Retina (tissue), 1 donor: ENCODE results near the gene LFNG.

Source experiments
- DNase-seq: peaks from one replicate; pipeline ENCODE4 v3.0.0-alpha.2; 2016

LFNG gene

GRCh38 chr7:2504128-2504888, 15.3 kb upstream of the LFNG start:
- DNase-seq, result no peak

DNA sequence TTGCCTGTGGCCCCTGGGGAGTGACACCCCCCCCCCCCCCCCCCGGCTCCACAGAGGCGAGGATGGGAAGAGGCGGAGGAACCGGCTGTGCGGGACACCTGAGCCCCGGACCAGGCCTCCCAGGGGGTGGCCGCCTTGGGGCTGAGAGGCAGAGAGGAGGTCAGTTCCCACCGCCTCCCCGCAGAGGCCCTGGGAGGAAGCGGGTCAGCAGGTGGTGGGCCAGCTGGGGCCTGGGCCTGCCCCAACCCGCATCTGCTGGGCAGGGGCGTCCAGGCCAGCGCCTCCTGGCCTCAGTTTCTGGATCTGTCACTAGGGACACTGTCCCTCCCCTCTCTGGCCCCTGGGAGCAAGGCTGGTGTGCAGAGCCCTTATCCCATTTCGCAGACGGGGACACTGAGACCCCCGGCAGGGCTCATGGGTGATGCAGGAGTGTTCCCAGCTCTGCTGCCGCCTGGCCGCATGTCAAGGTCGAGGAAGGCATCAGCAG, 14.6 kb upstream of the LFNG start:
- peak; percentile 49 for DNase-seq

DNA sequence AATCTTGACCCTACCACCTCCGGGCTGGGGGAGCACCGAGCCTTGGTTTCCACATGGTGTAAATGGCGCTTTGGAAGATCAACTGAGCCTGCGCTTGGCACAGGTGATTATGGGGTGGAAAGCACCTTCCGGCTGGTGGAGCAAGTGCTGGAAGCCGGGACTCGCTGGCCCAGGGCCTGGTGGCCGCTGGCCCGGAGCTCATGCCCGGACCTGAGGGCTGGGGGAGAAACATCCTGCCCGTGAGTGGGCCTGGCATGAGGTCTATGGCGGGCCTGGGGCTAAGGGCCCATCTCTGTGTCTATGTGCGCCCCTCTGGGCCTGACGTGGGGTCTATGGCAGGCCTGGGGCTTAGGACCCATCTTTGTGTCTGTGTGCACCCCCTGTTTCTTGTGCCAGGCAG, 14.2 kb upstream of the LFNG start:
- no peak for DNase-seq

- DNase-seq, result no peak
Observed at GRCh38 chr7:2507208-2507916, 12.2 kb upstream of the LFNG start.

GRCh38 chr7:2507917-2508306, 11.7 kb upstream of the LFNG start:
- no peak for DNase-seq

- peak; percentile 76 for DNase-seq
Observed at GRCh38 chr7:2508327-2509215, 11.0 kb upstream of the LFNG start.

GRCh38 chr7:2509298-2509906, 10.2 kb upstream of the LFNG start:
- DNase-seq, result no peak

GRCh38 chr7:2510130-2510776, 9.3 kb upstream of the LFNG start:
- no peak for DNase-seq

- DNase-seq, result no peak
Observed at GRCh38 chr7:2510909-2511768, 8.4 kb upstream of the LFNG start.

DNA sequence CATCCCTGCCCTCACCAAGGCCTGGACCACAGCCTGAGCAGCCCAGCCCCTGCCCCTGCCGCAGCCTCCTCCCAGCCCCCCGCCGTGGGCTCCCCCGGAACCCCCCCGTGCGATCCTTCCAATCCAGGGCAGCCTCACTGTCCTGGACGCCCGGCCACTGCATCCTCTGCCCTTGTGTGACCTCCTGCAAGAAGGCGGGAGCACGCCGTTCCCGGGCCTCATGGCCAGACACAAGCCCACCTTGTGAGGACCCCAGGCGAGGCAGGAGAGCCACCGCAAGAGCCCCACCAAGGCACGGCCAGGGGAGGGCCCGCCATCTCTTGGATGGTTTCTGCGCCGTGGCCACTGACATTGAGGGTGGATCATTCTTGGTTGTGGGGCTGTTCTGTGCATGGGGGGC, 7.8 kb upstream of the LFNG start:
- DNase-seq, result no peak

DNA sequence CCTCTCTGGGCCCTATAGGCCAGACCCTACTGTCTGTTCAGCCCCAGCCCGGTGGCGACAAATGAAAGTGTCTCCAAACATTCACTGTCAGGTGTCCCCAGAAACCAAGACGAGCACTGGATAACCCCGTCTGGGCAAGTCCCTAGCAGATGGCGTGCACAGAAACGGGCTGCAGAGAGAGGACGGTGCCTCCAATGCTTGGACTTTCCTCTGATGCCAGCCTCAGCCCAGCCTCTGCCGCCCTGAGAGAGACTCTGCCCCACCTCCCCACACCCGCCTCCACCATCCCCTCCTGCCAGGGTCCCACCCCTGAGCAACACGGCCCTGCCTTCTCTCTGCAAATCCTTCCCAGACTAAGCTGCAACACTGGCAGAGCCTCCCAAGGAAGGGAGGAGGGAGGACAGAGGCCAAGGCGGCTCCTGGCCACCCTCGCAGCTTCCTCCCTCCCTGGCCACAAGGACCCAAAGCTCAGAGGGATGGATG, 7.4 kb upstream of the LFNG start:
- DNase-seq, result no peak

DNA sequence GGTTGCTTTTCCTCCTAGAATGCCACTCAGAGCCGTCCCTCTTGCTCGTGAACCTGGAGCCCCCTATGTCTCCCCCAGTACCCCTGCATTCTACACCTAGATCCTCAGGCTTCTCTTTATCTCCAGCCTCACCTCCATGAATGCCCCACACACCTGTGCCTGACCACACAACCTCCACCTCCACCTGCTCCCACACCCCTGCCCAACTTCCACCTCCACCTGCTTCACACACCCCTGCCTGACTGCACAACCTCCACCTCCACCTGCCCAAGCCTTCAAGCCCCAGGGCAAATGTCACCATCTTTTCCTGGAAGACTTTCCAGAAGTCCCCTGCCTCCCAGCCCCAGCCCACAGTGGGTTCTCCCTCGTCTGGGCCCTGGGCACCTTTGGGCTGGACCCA, 6.9 kb upstream of the LFNG start:
- no peak for DNase-seq

- no peak for DNase-seq
Observed at GRCh38 chr7:2513702-2514101, 5.9 kb upstream of the LFNG start.

DNA sequence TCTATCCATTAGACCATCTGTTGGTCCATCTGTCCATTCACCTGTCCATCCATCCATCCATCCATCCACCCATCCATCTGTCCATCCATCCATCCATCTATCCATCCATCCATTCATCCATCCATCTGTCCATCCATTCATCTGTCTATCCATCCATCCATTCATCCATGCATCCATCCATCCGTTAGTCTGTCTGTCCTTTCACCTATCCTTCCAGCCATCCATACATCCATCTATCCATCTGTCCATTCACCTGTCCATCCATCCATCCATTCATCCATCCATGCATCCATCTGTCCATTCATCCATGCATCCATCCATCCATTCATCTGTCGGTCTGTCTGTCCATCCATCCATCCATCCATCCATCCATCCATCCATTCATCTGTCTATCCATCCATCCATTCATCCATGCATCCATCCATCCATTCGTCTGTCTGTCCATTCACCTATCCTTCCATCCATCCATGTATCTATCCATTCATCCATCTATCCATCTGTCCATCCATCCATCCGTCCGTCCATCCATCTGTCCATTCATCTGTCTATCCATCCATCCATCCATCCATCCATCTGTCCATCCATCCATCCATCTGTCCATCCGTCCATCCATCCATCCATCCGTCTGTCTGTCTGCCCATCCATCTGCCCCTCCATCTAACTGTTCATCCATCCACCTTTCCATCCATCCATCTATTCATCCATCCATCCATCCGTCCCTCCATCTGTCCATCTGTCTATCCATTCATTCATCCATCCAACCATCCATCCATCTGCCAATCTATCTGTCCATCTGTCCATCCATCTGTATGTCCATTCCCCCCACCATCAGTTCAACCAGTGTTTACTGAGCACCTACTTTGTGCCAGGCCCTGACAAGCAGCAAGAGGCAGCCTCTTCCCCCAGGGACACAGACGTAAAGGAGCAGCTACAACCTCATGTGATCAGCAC, 4.8 kb upstream of the LFNG start:
- DNase-seq, result no peak

- no peak for DNase-seq
Observed at GRCh38 chr7:2515424-2516193, 4.0 kb upstream of the LFNG start.

GRCh38 chr7:2516194-2516555, 3.4 kb upstream of the LFNG start:
- DNase-seq, result no peak

DNA sequence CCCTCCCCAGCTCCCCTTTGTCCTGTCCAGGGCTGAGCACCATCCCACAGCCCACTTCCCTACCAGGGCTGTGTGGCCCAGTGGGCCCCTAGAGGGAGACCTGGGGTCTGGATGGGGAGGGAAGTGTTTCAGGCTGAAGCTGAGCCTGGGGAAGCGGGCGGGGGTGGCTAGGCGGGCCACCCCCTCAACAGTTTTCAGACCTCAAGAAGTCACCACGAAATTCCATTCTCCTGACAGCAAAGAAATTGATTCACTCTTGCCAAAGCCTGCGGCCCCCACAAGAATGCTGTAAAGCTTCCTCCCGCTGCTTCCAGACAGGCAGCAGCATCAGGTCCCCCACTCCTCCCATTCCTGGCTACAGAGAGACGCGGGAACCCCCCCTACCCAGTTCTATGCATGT, 2.5 kb upstream of the LFNG start:
- DNase-seq, result no peak

GRCh38 chr7:2517678-2518507, 1.7 kb upstream of the LFNG start:
- no peak for DNase-seq
